ENCODE data around the gene TGFBRAP1. TPM values are rescaled to one million over a fixed set of nuclear protein-coding genes. Genes with fewer than 3 reads are reported as not detected.

The TGFBRAP1 gene
- 14.0 and 20.1 TPM in 2 replicates for total RNA-seq

GRCh38 chr2:105329561-105330495 lies at the start of gene TGFBRAP1:
TGFBRAP1 (minus strand) TSS chr2:105329735; CDS start chr2:105308301, 21,434 bp downstream.

GRCh38 chr2:105337122-105338019 lies 7.8 kb upstream of the TGFBRAP1 start, which contains the start of gene C2orf49:
C2orf49 (plus strand) TSS chr2:105337540; CDS start chr2:105337588, 48 bp downstream.

GRCh38 chr2:105241443-105241842 lies 88.1 kb downstream of the TGFBRAP1 start, which contains the start of gene GPR45:
GPR45 (plus strand) TSS chr2:105241743; CDS start chr2:105241859, 116 bp downstream.

Other genes starting within 250 kb of the TGFBRAP1 start
- gene GPR45, start 88.0 kb downstream of the TGFBRAP1 start, total RNA-seq, result not detected in 2 replicates
- gene C2orf49, start 7.8 kb upstream of the TGFBRAP1 start, total RNA-seq, result 9.2 and 10.2 TPM in 2 replicates
- gene FHL2, start 69.3 kb upstream of the TGFBRAP1 start, total RNA-seq, result 58.4 and 58.8 TPM in 2 replicates

Measured in subcutaneous preadipocyte (primary cell).